Bone marrow (tissue), 2 donors: ENCODE measurements around the gene EFCAB6.

Experiments
- DNase-seq, 2 donors: peaks; one replicate each; lab custom pipeline; 2025; lab: John Stamatoyannopoulos, UW

The EFCAB6 gene

GRCh38 chr22:43583501-43583900 lies 228.6 kb downstream of the EFCAB6 start:
- no peak for DNase-seq

- no peak for DNase-seq
Observed at GRCh38 chr22:43582394-43582793, 229.7 kb downstream of the EFCAB6 start.

GRCh38 chr22:43580271-43580750 lies 231.8 kb downstream of the EFCAB6 start:
- no peak for DNase-seq

- DNase-seq: no peak
Observed at GRCh38 chr22:43574738-43575137, 237.4 kb downstream of the EFCAB6 start.

- DNase-seq: no peak
Observed at GRCh38 chr22:43572710-43573109, 239.4 kb downstream of the EFCAB6 start.

- DNase-seq: no peak
Observed at GRCh38 chr22:43571181-43571580, 240.9 kb downstream of the EFCAB6 start.

- no peak for DNase-seq
Observed at GRCh38 chr22:43570531-43571165, 241.5 kb downstream of the EFCAB6 start.

- no peak for DNase-seq
Observed at GRCh38 chr22:43569111-43569510, 243.0 kb downstream of the EFCAB6 start.

GRCh38 chr22:43567691-43568324 lies 244.3 kb downstream of the EFCAB6 start:
- no peak for DNase-seq

- no peak for DNase-seq
Observed at GRCh38 chr22:43566561-43567332, 245.4 kb downstream of the EFCAB6 start.

GRCh38 chr22:43566021-43566420 lies 246.1 kb downstream of the EFCAB6 start:
- no peak for DNase-seq

GRCh38 chr22:43564859-43565258 lies 247.2 kb downstream of the EFCAB6 start:
- no peak for DNase-seq

- DNase-seq: no peak
Observed at GRCh38 chr22:43563571-43563970, 248.5 kb downstream of the EFCAB6 start.

GRCh38 chr22:43562843-43563242 lies 249.3 kb downstream of the EFCAB6 start:
- DNase-seq: no peak

- no peak for DNase-seq
Observed at GRCh38 chr22:43561415-43562178, 250.5 kb downstream of the EFCAB6 start.

GRCh38 chr22:43560651-43561050 lies 251.5 kb downstream of the EFCAB6 start:
- DNase-seq: no peak

GRCh38 chr22:43555561-43556515 lies 256.3 kb downstream of the EFCAB6 start:
- no peak for DNase-seq

GRCh38 chr22:43554694-43555365 lies 257.3 kb downstream of the EFCAB6 start:
- no peak for DNase-seq

GRCh38 chr22:43554259-43554636 lies 257.9 kb downstream of the EFCAB6 start:
- DNase-seq: no peak

- no peak for DNase-seq
Observed at GRCh38 chr22:43553451-43554258, 258.4 kb downstream of the EFCAB6 start.
